Measurements from ENCODE around the gene DLGAP1.
"Not testable (repeated sequence)": the region's sequence is repeated elsewhere in the genome, so short reads cannot be mapped to it uniquely, and the experiment has no call there.

Gene DLGAP1

GRCh38 chr18:4096486-4096885, 358.6 kb downstream of the DLGAP1 start:
- no peak for DNase-seq (ENCODE audit: low read depth in 2 of 3, low spot score in 2 of 3)

DNA sequence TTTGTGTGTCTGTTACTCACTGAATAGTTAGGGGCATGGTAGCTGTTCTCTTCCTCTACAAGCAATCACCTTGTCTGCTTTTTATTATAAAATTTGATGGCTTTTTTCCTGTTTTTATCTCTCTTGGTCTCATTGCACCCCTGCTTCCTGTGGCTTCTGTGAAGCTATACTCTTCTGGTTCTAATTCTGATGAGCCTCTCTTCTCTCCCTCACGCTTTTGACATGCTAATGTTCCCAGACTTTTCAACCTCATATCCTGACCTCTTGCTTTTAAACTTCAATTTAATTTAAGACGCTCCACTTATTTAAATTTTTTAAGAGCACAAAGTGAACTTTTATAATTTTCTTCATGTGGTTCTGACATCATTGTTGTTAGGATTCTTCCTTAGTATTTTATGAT, 361.4 kb downstream of the DLGAP1 start:
- no peak for DNase-seq (ENCODE audit: low read depth in 2 of 3, low spot score in 2 of 3)

DNA sequence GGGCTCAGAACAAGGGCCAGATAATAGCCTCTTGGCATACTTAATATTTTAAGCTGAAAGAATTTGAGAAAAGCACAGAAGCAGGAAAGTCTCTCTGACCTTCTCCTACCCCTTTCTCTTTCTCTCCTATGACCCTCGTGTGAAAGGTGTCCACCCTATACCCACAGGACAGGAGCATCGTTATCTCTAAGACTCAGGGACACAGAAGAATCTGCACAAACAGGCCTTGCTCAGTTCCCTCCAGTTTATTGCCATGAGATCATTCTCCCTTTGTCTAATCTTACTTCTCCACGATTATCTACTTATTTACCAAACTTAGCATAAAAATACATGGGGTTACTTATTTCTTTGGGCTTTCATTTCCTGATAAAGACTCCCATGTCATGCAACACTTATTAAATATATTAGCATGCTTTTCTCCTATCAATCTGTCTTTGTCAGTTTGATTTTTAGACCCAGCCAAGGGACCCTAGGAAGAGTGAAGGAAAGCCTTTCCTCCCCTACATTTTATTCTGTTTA, 370.7 kb downstream of the DLGAP1 start:
- DNase-seq (ENCODE audit: low read depth in 2 of 3, low spot score in 2 of 3), result no peak

DNA sequence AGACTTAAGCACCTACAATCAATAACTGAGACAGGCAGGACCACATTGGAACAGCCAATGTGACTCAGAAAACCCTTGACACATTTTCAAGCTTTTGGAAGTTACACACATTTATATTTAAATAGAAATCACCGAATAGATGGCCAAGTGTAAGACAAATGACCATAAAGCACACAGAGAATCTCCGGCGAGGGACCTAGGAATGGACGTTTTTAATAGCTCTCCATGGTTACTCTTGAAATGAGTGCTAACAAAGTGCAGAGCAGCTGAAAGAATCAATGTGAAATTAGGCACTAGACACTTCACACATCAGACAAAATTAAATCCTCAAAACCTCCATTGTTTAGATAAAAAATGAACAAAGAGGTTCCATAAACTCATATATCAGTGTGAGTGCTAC, 376.9 kb downstream of the DLGAP1 start:
- no peak for DNase-seq (ENCODE audit: low read depth in 2 of 3, low spot score in 2 of 3)

GRCh38 chr18:4077721-4078120, 377.4 kb downstream of the DLGAP1 start:
- DNase-seq (ENCODE audit: low read depth in 2 of 3, low spot score in 2 of 3), result no peak

- no peak for DNase-seq (ENCODE audit: low read depth in 2 of 3, low spot score in 2 of 3)
Observed at GRCh38 chr18:4077204-4077603, 377.9 kb downstream of the DLGAP1 start.

GRCh38 chr18:4074647-4075046, 380.5 kb downstream of the DLGAP1 start:
- DNase-seq (ENCODE audit: low read depth in 2 of 3, low spot score in 2 of 3), result no peak

GRCh38 chr18:4069183-4069582, 385.9 kb downstream of the DLGAP1 start:
- no peak for DNase-seq (ENCODE audit: low read depth in 2 of 3, low spot score in 2 of 3)

DNA sequence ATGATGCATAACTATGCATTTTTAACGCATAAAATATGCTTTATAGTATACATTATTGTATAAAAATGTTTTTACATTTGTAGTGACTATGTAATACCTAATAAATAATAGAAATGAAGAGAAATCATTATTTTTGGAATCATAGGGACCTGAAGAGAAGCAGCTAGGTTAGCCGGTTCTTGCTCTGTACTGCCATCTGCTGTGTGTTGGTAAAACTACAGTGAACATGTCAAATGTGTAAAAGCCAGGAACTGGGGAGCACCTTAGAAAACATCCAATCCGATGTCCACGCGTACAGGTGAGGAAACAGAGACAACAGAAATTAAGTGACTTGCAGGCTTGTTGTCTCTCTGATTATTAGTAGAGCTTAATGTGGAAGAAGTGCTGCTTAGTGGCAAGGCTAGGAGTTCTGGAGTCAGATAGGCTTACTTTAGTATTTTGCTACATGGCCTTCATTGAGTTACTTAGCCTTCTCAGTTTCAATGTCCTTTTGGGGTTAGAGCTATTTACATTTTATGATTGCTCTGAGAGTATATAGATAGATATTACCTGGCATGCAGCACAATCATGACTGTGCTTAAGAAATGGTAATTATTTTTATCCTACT, 386.5 kb downstream of the DLGAP1 start:
- peak in 1 of 3 experiments; percentile 1 for DNase-seq (ENCODE audit: low read depth in 2 of 3, low spot score in 2 of 3)

DNA sequence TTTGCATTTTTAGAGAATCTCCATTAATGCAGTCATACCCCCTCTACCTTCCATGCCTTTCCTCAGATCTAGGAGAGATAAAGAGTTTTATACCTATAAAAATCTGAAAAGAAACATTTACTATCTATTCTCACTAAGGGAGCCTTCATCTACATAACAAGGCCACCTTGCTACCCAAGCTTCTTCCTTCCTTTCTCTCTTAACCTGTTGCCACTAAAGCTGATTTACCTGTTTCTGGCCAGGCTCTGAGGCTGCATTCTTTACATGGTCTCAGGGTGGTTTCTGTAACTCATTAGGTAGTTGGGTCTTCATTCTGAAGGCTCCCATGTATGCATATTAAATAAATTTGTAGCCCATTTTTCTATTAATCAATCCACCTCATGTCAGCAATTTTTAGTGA, 391.6 kb downstream of the DLGAP1 start:
- DNase-seq (ENCODE audit: low read depth in 2 of 3, low spot score in 2 of 3), result no peak

GRCh38 chr18:4060427-4061281, 394.5 kb downstream of the DLGAP1 start:
- no peak for DNase-seq (ENCODE audit: low read depth in 2 of 3, low spot score in 2 of 3)

DNA sequence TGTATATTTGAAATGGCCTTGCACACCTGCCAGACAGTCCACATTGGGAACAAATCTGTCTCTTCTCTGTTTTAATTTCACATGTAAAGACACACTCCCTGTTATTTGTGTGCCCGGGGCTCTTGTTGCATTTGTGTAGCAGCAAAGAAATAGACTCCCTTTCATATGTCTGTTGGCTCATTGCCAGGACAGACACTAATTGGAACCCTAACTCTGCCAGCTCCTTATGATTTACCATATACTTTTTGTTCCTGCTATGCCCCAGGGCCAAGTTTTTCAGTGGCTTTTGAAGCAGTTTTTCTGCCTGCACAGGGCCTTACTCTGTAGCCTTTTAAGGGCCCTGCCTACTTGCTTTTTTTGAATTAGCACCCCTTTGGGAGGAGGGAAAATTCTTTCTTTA, 396.9 kb downstream of the DLGAP1 start:
- DNase-seq (ENCODE audit: low read depth in 2 of 3, low spot score in 2 of 3), result no peak

DNA sequence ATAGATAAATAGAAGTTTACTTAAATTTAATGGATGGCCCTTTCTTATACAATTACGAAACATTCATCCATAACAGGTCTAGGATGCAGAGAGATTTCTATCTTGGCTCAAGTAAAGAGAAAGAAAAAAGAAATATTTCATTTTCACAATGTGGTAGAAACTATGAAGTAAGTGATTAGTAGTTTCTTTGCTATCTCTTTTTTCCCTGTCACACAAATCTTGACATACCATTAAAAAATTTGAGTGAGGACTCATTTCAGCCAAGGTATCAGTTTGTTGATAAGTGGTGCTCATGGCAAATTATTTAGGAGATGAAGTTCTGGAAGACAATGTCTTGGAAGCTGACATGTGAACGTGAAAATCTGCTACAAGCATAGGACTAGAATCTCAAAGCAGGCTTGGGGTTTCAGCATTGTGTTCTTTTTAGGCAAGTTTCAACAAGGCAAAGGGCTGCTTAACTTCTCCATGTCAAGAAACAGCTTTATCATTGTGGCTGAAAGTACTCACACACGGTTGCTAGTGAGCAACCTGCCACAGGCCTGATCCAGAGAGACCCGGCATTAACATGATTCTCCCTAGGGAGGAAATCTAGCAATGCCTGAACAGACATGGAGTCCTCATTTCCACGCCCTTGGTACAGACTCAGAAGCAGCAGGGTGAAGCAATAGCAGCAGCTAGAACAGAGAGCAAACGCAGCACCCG, 414.6 kb downstream of the DLGAP1 start:
- DNase-seq (ENCODE audit: low read depth in 2 of 3, low spot score in 2 of 3), result no peak

- DNase-seq (ENCODE audit: low read depth in 2 of 3, low spot score in 2 of 3), result no peak
Observed at GRCh38 chr18:4035521-4035920, 419.6 kb downstream of the DLGAP1 start.

DNA sequence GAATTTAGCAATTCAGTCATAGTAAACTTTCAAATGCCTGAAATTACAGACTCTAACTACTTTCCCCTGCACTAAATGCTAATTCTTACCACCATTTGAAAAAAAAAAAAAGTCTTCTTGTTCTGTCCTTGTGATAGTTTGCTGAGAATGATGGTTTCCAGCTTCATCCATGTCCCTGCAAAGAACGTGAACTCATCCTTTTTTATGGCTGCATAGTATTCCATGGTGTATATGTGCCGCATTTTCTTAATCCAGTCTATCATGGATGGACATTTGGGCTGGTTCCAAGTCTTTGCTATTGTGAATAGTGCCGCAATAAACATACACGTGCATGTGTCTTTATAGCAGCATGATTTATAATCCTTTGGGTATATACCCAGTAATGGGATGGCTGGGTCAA, 420.3 kb downstream of the DLGAP1 start:
- not testable (repeated sequence) for DNase-seq (ENCODE audit: low read depth in 2 of 3, low spot score in 2 of 3)

DNA sequence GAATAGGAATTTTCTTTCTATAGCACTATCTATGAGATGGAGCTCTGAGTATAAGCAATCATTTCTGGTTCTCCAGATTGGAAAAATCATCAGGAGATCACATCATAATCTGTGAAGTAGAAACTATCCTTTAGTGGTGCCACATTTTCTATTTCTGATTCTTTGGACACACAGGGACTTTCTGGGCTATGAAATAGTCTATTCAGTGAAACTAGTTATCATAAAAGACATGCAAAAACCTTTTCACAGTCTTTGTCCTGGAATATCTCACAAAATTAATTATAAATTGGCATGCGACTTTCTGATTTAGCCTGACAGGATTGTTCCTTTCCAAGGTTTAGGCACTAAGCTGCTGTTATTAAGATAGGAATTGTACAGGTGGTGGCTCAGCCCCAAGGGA, 428.6 kb downstream of the DLGAP1 start:
- no peak for DNase-seq (ENCODE audit: low read depth in 2 of 3, low spot score in 2 of 3)

DNA sequence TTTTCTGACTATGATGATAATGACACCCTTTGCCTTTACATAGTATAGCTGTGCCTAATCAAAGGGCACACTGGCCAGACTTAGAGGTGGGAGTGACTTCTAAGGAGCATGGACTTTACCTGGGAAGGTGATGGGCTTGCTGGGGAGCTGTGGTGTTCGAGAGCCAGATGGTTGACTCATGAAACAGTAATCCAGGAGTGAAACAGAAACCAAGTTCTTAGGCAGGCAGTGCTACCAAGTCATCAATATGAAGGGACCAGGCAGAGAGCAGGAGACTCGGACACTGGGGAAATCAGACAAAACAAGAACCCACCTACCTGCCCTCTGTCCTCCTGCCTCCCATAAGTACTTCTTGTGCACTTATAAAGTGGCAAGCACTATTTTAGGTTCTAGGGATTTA, 430.4 kb downstream of the DLGAP1 start:
- no peak for DNase-seq (ENCODE audit: low read depth in 2 of 3, low spot score in 2 of 3)

DNA sequence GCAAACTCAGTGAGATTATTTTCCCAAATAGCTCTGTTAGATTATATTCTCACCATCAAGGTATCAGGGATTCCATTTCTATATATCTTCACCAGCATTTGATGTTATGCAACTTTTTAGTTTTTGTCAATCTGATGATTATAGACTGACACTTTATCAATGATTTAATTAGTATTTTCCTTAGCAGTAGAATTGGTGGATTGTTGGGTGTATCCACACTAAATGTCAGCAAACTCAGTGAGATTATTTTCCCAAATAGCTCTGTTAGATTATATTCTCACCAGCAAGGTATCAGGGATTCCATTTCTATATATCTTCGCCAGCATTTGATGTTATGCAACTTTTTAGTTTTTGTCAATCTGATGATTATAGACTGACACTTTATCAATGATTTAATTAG, 432.4 kb downstream of the DLGAP1 start:
- not testable (repeated sequence) for DNase-seq (ENCODE audit: low read depth in 2 of 3, low spot score in 2 of 3)

GRCh38 chr18:4020026-4020425, 435.1 kb downstream of the DLGAP1 start:
- no peak for DNase-seq (ENCODE audit: low read depth in 2 of 3, low spot score in 2 of 3)

DNA sequence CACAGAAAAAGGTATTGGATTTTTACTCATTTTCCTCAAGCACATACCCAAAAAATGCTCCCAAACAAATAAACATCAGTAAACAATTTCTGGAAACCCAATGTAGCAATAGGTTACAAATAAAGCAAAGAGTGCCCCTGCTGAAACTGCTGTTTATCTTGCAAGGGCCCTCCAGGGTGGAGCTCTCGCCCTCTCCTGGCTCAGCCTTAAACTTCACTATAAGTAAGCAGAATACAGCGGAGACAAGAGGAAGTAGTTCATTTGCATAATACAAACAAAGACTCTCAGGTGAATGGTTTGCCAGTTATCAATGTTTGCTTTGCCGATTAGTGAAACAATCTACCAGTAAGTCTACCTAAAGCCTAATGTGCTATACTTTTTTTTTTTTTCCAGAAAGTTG, 437.6 kb downstream of the DLGAP1 start:
- no peak for DNase-seq (ENCODE audit: low read depth in 2 of 3, low spot score in 2 of 3)

DNA sequence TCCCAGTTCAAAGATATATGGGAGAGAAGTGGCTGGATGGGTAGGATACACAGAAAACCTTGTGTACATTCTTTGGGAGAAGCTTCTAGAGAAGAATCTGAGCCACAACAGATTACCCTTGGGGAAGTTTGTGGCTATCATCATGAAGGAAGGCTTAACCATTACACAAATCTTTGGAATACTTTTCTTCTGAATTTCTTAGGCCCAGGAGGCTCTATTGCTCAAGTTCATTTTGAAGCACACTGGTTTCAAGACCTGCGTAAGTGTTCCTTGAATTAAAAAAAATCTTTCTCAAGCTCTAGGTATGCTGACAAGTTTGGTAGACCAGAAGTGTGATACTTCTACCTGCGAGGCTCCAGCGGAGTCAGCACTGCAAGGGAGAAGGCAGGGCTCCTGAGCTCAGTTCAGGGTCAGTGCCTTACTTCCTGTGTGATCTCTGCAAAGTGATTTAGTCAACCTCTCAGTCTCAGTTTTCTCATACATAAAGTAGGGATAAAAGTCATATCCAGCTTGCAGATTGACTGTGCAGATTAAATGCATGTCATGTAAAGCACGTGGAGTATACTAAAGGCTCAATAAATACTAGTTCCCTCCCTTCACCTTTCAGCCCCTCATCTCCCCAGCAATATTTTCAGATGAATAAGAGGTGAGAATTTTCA, 438.6 kb downstream of the DLGAP1 start:
- DNase-seq (ENCODE audit: low read depth in 2 of 3, low spot score in 2 of 3), result no peak
